IPS-NIHi11 (cell line): ENCODE measurements around the gene TMPRSS13.

Experiments used
- DNase-seq: peaks from one replicate; pipeline ENCODE4 v3.0.0; 2012; ENCODE audit warnings: mixed read lengths, low spot score

Gene TMPRSS13

GRCh38 chr11:117912497-117912896 lies 16.7 kb downstream of the TMPRSS13 start:
- DNase-seq = no peak

- DNase-seq = no peak
These were observed 17.5 kb downstream of the TMPRSS13 start for GRCh38 chr11:117911694-117912093.

GRCh38 chr11:117910941-117911655 lies 18.1 kb downstream of the TMPRSS13 start:
- DNase-seq = no peak

- no peak for DNase-seq
These were observed 18.7 kb downstream of the TMPRSS13 start for GRCh38 chr11:117910525-117910924.

GRCh38 chr11:117909611-117910382 lies 19.4 kb downstream of the TMPRSS13 start:
- no peak for DNase-seq

- DNase-seq = no peak
These were observed 20.1 kb downstream of the TMPRSS13 start for GRCh38 chr11:117908959-117909610.

- DNase-seq = no peak
These were observed 20.9 kb downstream of the TMPRSS13 start for GRCh38 chr11:117908109-117908895.

- DNase-seq = peak; percentile 92
These were observed 21.7 kb downstream of the TMPRSS13 start for GRCh38 chr11:117907276-117908108.

- no peak for DNase-seq
These were observed 22.5 kb downstream of the TMPRSS13 start for GRCh38 chr11:117906710-117907109.

GRCh38 chr11:117906126-117906525 lies 23.1 kb downstream of the TMPRSS13 start:
- DNase-seq = no peak

GRCh38 chr11:117905524-117905923 lies 23.7 kb downstream of the TMPRSS13 start:
- no peak for DNase-seq

- no peak for DNase-seq
These were observed 25.5 kb downstream of the TMPRSS13 start for GRCh38 chr11:117903505-117904382.

- no peak for DNase-seq
These were observed 27.0 kb downstream of the TMPRSS13 start for GRCh38 chr11:117902001-117902845.

GRCh38 chr11:117901601-117902000 lies 27.6 kb downstream of the TMPRSS13 start:
- no peak for DNase-seq

GRCh38 chr11:117900720-117901440 lies 28.3 kb downstream of the TMPRSS13 start:
- no peak for DNase-seq

GRCh38 chr11:117900121-117900648 lies 29.0 kb downstream of the TMPRSS13 start:
- no peak for DNase-seq

GRCh38 chr11:117898059-117898458 lies 31.1 kb downstream of the TMPRSS13 start:
- no peak for DNase-seq

GRCh38 chr11:117892651-117893050 lies 36.6 kb downstream of the TMPRSS13 start:
- no peak for DNase-seq
